Heart left ventricle (tissue), 16 donors: ENCODE data around the gene OGFOD3. TPM values are rescaled to one million over a fixed set of nuclear protein-coding genes. Genes with fewer than 3 reads are reported as not detected.

Experiments used
- ATAC-seq, 4 donors: fragments of 200-7000 bp; cut with Tn5 transposase; one replicate each; pipeline ENCODE4 v1.9.1; 2020 to 2022; ENCODE audit warnings: moderate library complexity in 4 of 4, mild to moderate bottlenecking in 3 of 4, moderate number of reproducible peaks in 1 of 4
- DNase-seq, 5 donors: peaks; one replicate each; pipeline ENCODE4 v3.0.0-alpha.2; 2020
- H3K27ac ChIP-seq, 12 donors: fragments of 200-600 bp; sonication (generic) in 4 of 12; one replicate each; pipeline versions ENCODE4 v1.5.0 to v1.8.0; 2016 to 2022; ENCODE audit warnings: mild to moderate bottlenecking in 2 of 12
- H3K27me3 ChIP-seq, 9 donors: fragments of 200-600 bp; sonication (generic) in 2 of 9; one replicate each; pipeline versions ENCODE4 v1.5.1 to v1.8.0; 2016 to 2022; ENCODE audit warnings: mild to moderate bottlenecking in 3 of 9
- H3K36me3 ChIP-seq, 9 donors: fragments of 200-600 bp; sonication (generic) in 2 of 9; one replicate each; pipeline versions ENCODE4 v1.5.0 to v1.8.0; 2018 to 2022; ENCODE audit warnings: mild to moderate bottlenecking in 2 of 9
- H3K4me1 ChIP-seq, 12 donors: fragments of 200-600 bp; sonication (generic) in 4 of 12; one replicate each; pipeline versions ENCODE4 v1.5.0 to v1.8.0; 2016 to 2022; ENCODE audit warnings: mild to moderate bottlenecking in 3 of 12
- H3K4me3 ChIP-seq, 12 donors: fragments of 200-600 bp; sonication (generic) in 4 of 12; one replicate each; pipeline versions ENCODE4 v1.5.0 to v1.8.0; 2017 to 2022; ENCODE audit warnings: mild to moderate bottlenecking in 9 of 12, moderate library complexity in 4 of 12
- H3K9me3 ChIP-seq, 12 donors: fragments of 200-600 bp; sonication (generic) in 4 of 12; one replicate each; pipeline versions ENCODE4 v1.5.0 to v1.8.0; 2016 to 2022; ENCODE audit warnings: mild to moderate bottlenecking in 1 of 12
- POLR2A ChIP-seq, 2 donors: fragments of 450-650 bp; IDR thresholded peaks; one replicate each; pipeline ENCODE4 v1.6.1; 2017; ENCODE audit warnings: antibody characterized with exemption in 2 of 2, mild to moderate bottlenecking in 2 of 2, moderate library complexity in 2 of 2
- WGBS, 4 donors: extraction: QIAGEN DNeasy Blood & Tissue Kit in 2 of 4; methylation state at CpG; one replicate each; pipeline versions ENCODE4 v1.1.5 to v1.1.7; 2013 to 2018; 5-methylcytosine and 5-hydroxymethylcytosine counted together
- intact Hi-C, 10 donors: fragments of 100-400 bp; cut with DNase I; formaldehyde crosslinking; loops; one replicate each; pipeline versions ENCODE4 v1.11.1 to v1.14.2; 2022
- polyA plus RNA-seq, 2 donors: library from polyadenylated mRNA; stranded (reverse); fragments of 200-250 nt; gene quantifications; one replicate each; pipeline ENCODE4 v1.2.3, GENCODE V29; 2013
- total RNA-seq, 9 donors: library from RNA; depleted of rRNA in 2 of 9; stranded (reverse); fragments of >200 nt in 2 of 9; fragmentation: NEBNext Ultra II Directional in 3 of 9; extraction: Animal tissue kit (Norgen Biotek cat#: 25700) in 3 of 9; gene quantifications; one replicate each; pipeline versions ENCODE4 v1.1.0 to v1.2.4, GENCODE V29; 2016 to 2023
- TF ChIP-seq, protein P1 (sequence below), 12 donors: fragments of 200-600 bp; sonication (generic) in 4 of 12; IDR thresholded peaks; one replicate each; pipeline versions ENCODE4 v1.5.0 to v1.8.0; 2018 to 2022; ENCODE audit warnings: antibody characterized with exemption in 12 of 12, mild to moderate bottlenecking in 5 of 12
- donor health status: ischemic (EF 13 %, LVEDD 7.1; RV severe dilation, severe dysfunction).
- donor health status: healthy with polysubstance abuse.
- donor health status: DM: no; HTN: yes; CAD: no.
- donor health status: DM: no; HTN: no; CAD: no.
- donor health status: ischemic (EF 25% LVEDD 6.9; RV normal size, moderate dysfunction).
- donor health status: ischemic (EF 25% LVEDD 5.7; RV mildly dilated, moderate dysfunction).
- donor health status: healthy.
- donor health status: DM: yes; HTN: yes; CAD: no.
- donor health status: ischemic (EF 35%, LVEDD 5.7; RV mildly dilated, moderate dysfunction).
- donor health status: nonischemic (EF 11% LVEDD 7.7; RV severe dilation, severe dysfunction).
- donor health status: DM: yes; HTN: yes; CAD: no.
- donor health status: PGD.
- donor health status: ischemic (EF 29% LVEDD 5.4; RV normal size, mild dysfunction).
- donor health status: nonischemic (EF 23%, LVEDD 6.1; RV moderate dilation, normal function).

The OGFOD3 gene
- total and polyA plus RNA-seq, 11 donors, result 22.6 to 38.5 (median 29.3) TPM

GRCh38 chr17:82410014-82410716 is 8.2 kb downstream of the OGFOD3 start:
- H3K36me3 ChIP-seq, result peaks cover 0 to 11% (median 0%) of the 10 kb centered on the region in 9 donors

DNA sequence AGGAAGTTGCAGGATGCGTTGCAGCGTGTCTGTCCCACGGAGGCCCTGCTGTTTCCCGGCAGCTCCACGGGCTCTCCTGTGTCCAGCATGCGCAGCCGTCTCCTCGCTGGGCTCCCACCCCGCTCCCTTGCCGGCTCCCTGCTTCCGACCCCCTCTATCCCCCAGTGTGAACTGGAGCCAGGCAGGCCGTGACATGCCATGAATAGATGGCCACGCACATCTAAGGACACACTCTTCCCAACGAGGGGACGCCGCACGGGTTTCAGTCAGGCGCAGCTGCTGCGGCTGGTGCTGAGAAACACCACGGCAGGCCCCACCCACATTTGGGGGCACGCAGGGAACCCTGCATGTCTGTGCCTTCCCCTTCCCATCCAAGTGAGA is 9.5 kb downstream of the OGFOD3 start:
- Histone ChIP-seq H3K4me3 (no peak overlapping the region), H3K27me3 (no peaks in the 10 kb centered on the region), H3K4me1 (peaks cover 0 to 16% (median 0%) of the 10 kb centered on the region in 12 donors), H3K36me3 (peaks cover 0 to 18% (median under 1%) of the 10 kb centered on the region in 9 donors), H3K9me3 (no peaks in the 10 kb centered on the region), H3K27ac (no peak overlapping the region)
- TF ChIP-seq, protein P1, sequence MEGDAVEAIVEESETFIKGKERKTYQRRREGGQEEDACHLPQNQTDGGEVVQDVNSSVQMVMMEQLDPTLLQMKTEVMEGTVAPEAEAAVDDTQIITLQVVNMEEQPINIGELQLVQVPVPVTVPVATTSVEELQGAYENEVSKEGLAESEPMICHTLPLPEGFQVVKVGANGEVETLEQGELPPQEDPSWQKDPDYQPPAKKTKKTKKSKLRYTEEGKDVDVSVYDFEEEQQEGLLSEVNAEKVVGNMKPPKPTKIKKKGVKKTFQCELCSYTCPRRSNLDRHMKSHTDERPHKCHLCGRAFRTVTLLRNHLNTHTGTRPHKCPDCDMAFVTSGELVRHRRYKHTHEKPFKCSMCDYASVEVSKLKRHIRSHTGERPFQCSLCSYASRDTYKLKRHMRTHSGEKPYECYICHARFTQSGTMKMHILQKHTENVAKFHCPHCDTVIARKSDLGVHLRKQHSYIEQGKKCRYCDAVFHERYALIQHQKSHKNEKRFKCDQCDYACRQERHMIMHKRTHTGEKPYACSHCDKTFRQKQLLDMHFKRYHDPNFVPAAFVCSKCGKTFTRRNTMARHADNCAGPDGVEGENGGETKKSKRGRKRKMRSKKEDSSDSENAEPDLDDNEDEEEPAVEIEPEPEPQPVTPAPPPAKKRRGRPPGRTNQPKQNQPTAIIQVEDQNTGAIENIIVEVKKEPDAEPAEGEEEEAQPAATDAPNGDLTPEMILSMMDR (IDR thresholded peaks at IDR 0.05), result no peak
- TF ChIP-seq POLR2A (IDR thresholded peaks at IDR 0.05), result no peak
- intact Hi-C loops, result loop anchor here in 1 of 10 donors (10.0 kb wide), 1 partner anchor 204 kb away; no protein-coding TSS in a partner anchor
- no peak for ATAC-seq
- DNase-seq, result peak in 1 of 5 donors; percentile 4
- 94 to 96% (median 95%) methylated on average over 14 to 21 of the region's 21 CpGs for WGBS, 4 donors

More at GRCh38 chr17:82410014-82410716, 8.2 kb downstream of the OGFOD3 start:
- DNase-seq, result peak in 1 of 5 donors; percentile 21
- Histone ChIP-seq H3K27me3 (no peaks in the 10 kb centered on the region), H3K4me3 (no peak overlapping the region), H3K9me3 (no peaks in the 10 kb centered on the region), H3K27ac (no peak overlapping the region), H3K4me1 (peaks cover 0 to 23% (median 8%) of the 10 kb centered on the region in 12 donors)
- no peak for TF ChIP-seq POLR2A (IDR thresholded peaks at IDR 0.05)
- TF ChIP-seq, protein P1 (IDR thresholded peaks at IDR 0.05), result no peak
- WGBS, 4 donors, result 84 to 93% (median 92%) methylated on average over 10 to 14 of the region's 14 CpGs
- no peak for ATAC-seq
- intact Hi-C loops, result loop anchor here in 2 of 10 donors (5.0 kb wide), 3 partner anchors 38 to 198 kb away; partner anchors contain the start of genes CCDC57 (in 1 of the 2) and UTS2R (in 1 of the 2)

DNA sequence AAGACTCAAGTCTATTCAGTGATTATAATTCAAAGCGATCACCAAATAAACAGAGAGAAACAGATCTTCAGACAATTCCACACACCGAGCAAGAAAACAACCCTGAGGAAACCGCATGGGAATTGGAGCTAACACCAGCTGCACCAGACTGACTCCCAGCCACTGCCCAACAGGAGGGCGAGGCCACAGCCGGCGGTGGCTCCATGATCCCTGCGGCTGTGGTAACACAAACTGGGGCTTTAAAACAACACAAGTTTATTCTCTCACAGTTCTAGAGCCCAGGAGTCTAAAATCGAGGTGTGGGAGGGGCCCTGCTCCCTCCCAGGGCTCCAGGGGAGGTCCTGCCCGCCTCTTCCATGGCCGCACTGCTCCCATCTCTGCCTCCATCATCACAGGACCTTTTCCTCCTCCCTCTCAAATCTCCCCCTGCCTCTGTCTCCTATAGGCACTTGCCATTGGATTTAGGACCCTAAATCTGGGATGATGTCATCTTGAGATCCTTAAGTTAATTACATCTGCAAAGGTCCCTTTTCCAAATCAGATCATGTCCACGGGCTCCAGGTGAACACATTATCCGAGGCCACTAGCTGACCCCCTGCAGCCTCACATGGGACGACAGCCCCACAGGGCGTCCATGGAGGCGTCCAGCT is 10.0 kb downstream of the OGFOD3 start:
- intact Hi-C loops, result loop anchor here in 1 of 10 donors (10.0 kb wide), 1 partner anchor 204 kb away; no protein-coding TSS in a partner anchor
- Histone ChIP-seq H3K4me3 (no peak overlapping the region), H3K27me3 (no peaks in the 10 kb centered on the region), H3K27ac (no peak overlapping the region), H3K36me3 (peaks cover 0 to 18% (median 6%) of the 10 kb centered on the region in 9 donors), H3K9me3 (no peaks in the 10 kb centered on the region), H3K4me1 (peaks cover 0 to 16% (median 0%) of the 10 kb centered on the region in 12 donors)
- WGBS, 4 donors, result 90 to 92% (median 91%) methylated on average over 9 to 15 of the region's 15 CpGs
- ATAC-seq, result no peak
- TF ChIP-seq, protein P1 (IDR thresholded peaks at IDR 0.05), result no peak
- no peak for TF ChIP-seq POLR2A (IDR thresholded peaks at IDR 0.05)
- DNase-seq, result peak in 1 of 5 donors; percentile 11

DNA sequence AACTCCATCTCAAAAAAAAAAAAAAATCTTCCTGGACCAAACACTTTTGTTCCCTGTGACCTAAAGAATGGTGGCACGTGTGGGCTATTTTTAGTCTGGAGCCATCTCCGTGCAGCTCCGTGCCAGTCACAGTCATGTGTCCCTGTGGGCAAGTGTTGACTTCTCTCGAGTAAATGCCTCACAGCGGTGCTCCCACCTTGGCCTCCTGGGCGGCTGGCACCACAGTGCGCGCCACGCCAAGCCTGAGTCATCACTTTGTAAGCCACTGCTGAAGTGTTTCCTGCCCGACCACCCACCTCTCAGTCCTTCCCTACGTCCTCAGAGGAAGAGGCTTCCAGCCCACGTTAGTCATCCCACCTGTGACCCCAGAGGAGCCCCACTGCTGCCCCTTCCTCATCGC is 11.1 kb downstream of the OGFOD3 start:
- ATAC-seq (peak; percentile 77 to 96 (median 92)), DNase-seq (peak in 4 of 5 donors; percentile 48 to 75 (median 59))
- H3K4me3 ChIP-seq, result no peak overlapping the region
- H3K4me1 ChIP-seq, result peaks cover 0 to 11% (median 0%) of the 10 kb centered on the region in 12 donors
- peak overlapping the region in 6 of 12 donors; percentile 4 to 68 (median 38) for H3K27ac ChIP-seq
- H3K27me3 ChIP-seq, result no peaks in the 10 kb centered on the region
- no peaks in the 10 kb centered on the region for H3K9me3 ChIP-seq
- TF ChIP-seq, protein P1 (IDR thresholded peaks at IDR 0.05), result no peak
- no peak for TF ChIP-seq POLR2A (IDR thresholded peaks at IDR 0.05)
- intact Hi-C loops, result loop anchor here in 1 of 10 donors (10.0 kb wide), 1 partner anchor 202 kb away; no protein-coding TSS in a partner anchor
- peaks cover 0 to 25% (median 16%) of the 10 kb centered on the region in 9 donors for H3K36me3 ChIP-seq
- 43 to 59% (median 53%) methylated on average over 13 of the region's 13 CpGs for WGBS, 4 donors
